NOMO-1 treated with dmso at 0.1 percent for 144 hours (cell line): ENCODE measurements around the gene OSCAR.
A peak's percentile ranks its signal among the peaks of the same experiment; 100 is the strongest.

ENCODE experiments used
- DNase-seq: peaks from one replicate; lab custom pipeline; 2025; ENCODE audit not compliant: unreplicated experiment; lab: John Stamatoyannopoulos, UW

Gene OSCAR

DNA sequence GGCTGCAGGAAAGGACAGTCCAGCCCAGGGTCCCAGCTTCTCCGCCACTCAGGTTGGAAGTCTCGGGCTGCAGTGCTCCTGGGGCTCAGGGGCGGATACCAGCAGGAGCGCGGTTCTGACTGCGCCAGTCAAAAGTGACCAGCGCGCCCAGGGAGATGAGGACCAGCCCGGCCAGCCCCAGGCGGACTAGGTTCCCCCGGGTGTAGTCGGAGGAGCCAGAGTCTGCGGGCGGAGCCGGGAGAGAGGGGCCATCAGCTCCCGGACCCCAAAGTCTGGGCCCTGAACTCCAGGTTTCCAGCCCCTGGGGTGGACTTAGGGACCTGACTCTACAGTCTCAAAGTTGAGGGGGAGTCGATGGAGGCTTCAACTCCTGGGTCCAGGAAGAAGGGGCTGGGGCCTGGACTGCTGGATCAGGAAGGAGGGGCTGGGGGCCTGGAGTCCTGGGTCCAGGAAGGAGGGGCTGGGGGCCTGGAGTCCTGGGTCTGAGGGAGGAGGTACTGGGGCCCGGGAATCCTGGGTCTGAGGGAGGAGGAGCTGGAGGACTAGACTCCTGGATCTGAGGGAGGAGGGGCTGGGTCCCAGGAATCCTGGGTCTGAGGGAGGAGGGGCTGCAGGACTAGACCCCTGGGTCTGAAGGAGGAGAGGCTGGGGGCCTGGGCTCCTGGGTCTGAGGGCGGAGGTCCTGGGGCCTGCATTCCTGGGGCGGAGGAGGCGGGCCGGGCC is 5.3 kb downstream of the OSCAR start:
- no peak for DNase-seq

- no peak for DNase-seq
These were observed 6.1 kb downstream of the OSCAR start for GRCh38 chr19:54094426-54095000.

GRCh38 chr19:54084410-54084809 is 16.2 kb downstream of the OSCAR start:
- DNase-seq = no peak

DNA sequence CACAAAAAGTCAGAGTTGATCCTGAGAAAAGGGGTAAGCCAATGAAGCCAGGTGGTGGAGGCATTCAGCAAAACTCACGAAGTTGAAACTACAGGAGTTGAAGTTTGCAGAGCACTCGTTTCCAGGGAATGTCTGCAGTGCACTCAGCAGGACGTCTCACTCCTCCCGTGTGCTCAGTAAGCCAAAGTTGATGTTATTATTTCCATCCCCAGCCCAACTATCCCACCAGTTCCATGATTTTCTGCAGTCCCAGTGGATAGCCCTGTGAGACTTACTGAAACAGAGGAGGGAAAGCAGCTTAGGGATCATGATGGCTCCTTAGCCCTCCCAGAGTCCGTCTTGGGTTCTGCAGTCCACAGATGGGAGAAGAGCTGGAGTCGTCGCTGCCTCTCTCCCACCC is 19.6 kb downstream of the OSCAR start, which contains the start of gene TARM1:
TARM1 (minus strand) TSS at position 334 of the 400 bp plus-strand sequence; CDS start at position 309, 25 bp downstream.
- no peak for DNase-seq

- peak; percentile 66 for DNase-seq
These were observed 23.3 kb downstream of the OSCAR start for GRCh38 chr19:54077334-54077733.

DNA sequence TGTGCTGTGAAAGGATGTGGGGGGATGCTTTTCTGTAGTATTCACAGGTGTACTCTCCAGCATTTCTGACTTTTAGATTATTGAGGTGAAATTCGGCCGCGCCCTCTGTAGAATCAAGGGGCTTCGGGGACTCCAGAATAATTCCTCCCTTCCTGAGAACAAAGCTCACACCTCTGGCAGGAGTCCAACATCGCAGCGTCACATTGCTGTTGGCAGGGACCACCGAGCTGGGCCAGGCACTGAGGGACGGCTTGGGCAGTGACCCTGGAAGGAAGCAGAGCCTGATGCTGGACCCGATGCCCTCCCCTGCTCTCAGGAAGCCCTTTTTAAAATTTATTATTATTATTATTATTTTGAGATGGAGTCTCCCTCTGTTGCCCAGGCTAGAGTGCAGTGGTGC is 25.8 kb downstream of the OSCAR start:
- DNase-seq = no peak

GRCh38 chr19:54073829-54074228 is 26.8 kb downstream of the OSCAR start:
- DNase-seq = no peak

- no peak for DNase-seq
These were observed 31.1 kb downstream of the OSCAR start for GRCh38 chr19:54069470-54069869.

GRCh38 chr19:54063350-54064116 is 37.1 kb downstream of the OSCAR start, which contains the start of gene VSTM1:
VSTM1 (minus strand) TSS chr19:54063897; CDS start chr19:54063777, 120 bp downstream.
- no peak for DNase-seq

GRCh38 chr19:54062643-54063042 is 38.0 kb downstream of the OSCAR start:
- DNase-seq = peak; percentile 62

DNA sequence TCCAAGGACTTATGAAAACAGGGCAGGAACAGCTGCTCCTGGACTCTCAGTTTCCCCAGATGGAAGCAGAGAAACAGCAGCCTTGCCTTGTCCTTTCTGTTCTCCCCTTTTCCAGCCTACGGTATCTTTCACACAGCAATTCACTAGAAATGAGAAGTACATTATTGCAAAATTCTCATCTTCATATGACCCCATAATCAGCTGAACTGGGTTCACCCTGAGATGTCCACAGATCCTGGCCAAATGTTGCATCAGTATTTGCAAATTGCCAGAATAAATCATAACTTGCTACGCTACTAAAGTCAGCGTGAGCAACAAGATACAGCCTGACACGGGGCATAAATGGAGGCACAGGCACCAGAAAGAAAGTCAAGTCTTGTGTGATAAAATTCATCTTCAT is 53.0 kb downstream of the OSCAR start:
- peak; percentile 75 for DNase-seq

GRCh38 chr19:54045771-54046170 is 54.8 kb downstream of the OSCAR start:
- DNase-seq = no peak
